ENCODE data around the gene CDC42EP5.
"Not testable (repeated sequence)": the region's sequence is repeated elsewhere in the genome, so short reads cannot be mapped to it uniquely, and the experiment has no call there.

CDC42EP5 gene

DNA sequence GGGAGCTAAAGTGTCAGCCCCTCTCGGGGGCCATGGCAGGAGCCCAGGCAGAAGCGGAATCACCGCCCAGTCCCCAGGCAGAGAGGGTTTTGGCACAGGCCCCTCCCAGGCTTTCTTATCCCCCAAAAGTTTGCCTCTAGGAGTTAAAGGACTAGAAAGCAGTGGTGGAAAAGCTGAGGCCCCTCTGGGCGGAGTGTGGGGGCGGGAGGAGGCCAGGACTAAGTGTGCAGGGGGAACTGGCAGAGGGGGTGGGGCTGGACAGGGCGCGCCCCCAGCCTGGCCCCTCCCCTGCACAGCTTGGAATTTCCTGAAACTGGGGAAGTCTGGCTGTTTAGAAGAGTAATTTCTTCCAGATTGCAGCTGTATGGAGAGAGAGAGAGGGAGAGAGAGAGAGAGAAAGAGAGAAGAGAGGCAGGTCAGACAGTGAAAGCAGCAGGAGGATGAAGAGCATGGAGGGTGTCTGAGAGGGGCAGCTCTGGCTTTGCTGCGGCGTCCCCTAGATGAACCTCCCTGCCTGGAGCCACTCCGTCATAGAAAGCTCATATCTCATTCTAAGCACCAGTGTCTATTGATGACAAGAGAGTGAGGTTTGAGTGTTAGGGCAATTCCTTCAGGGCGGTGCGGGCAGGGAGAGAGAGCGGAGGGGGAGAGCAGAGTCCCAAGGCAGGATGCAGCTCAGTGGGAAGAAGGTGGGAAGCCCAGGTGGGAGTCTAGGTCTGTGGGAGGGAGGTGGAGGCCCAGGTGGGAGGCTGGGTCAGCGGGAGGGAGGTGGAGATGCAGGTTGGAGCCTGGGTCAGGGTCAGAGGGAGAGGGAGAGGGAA, at the start of gene CDC42EP5:
TSS of gene CDC42EP5 (minus strand) at position 226 of the 821 bp plus-strand sequence. CDS start 7,749 bp downstream, outside the sequence.
- in situ Hi-C loops (cut with HindIII; ENCODE audit: low sequenced_read_pairs) = no loop called here

DNA sequence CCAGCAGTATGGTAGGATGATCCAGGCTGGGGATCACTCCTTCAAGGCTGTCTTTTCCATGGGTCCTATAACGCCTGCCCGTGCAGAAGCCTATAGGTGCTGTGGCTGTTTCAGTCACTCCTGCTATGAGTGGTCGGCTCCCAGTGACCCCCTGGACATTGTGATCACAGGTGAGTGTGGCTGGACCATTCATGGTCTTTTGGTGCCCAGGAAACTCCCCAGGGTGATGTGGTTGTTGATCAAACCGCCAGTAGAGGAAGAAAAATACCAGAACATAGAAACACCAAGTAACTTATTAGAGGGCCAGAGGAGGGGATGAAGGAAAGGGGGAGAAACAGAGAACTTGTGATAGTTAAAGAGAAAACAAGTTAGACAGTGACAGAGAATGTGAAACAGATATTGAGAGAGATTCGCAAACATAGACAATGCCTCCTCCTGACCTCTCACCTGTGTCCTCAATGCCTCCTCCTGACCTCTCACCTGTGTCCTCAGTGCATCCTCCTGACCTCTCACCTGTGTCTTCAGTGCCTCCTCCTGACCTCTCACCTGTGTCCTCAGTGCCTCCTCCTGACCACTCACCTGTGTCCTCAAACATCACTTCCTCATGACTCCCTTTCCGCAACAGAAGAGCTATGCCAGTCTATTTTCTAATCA, 48.9 kb upstream of the CDC42EP5 start:
- in situ Hi-C loops (cut with HindIII; ENCODE audit: low sequenced_read_pairs) = no loop called here

GRCh38 chr19:54521022-54521859, 48.1 kb upstream of the CDC42EP5 start:
- in situ Hi-C loops (cut with HindIII; ENCODE audit: low sequenced_read_pairs) = no loop called here

DNA sequence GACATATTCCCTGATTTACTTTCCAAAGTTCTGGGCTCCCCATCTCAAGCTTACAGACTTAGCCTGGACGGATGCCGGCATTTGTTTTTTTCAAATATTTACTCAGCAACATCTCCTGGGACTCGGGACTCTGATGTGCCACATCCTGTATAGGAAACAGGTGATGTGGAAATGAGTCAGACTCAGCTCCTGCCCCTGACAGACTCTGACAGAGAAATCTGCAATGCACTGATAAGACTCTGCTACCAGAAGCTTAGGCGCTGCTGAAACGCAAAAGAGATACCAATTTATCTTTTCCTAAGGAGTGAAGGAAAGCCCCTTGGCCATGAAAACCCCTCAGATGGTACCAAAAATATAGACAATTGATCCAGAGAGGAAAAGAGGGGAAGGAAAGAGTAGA, 45.7 kb upstream of the CDC42EP5 start:
- in situ Hi-C loops (cut with HindIII; ENCODE audit: low sequenced_read_pairs) = no loop called here

- in situ Hi-C loops (cut with HindIII; ENCODE audit: low sequenced_read_pairs) = no loop called here
Measured at GRCh38 chr19:54517483-54517882, 44.4 kb upstream of the CDC42EP5 start.

- in situ Hi-C loops (cut with HindIII; ENCODE audit: low sequenced_read_pairs) = no loop called here
Measured at GRCh38 chr19:54515156-54515555, 42.1 kb upstream of the CDC42EP5 start.

DNA sequence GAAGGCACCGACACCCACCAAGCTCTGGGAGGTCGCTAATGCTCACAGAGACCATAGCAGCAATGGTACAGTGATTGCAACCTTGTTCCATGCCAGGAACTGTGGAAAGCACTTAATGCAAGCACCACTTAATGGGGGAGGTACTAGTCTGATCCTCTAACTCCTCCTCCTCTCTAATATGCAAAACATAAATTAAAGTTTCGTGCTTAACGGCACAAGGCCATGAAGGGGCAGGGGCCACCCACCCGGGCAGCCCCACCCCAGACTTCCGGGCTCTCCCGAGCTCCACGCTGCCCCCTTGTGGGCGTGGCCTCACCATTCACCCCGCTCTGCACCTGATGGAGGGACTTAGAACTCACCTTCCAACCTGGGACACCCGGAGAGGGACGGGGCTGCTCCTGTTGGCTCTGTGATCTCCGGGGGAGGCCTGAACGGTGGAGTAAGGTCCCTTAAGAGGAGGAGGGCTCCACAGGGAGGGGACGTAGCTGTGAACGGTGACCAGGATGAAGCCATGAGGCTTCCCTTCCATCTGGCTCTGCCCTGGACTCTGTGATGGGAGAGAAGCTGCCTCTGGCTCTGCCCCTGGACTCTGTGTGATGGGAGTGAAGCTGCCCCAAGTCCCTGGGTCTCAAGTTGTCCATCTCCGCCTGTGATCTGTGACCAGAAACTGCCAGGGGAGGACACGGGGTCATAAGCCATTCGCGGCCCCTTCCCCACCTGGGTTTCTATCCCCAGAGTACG, 36.3 kb upstream of the CDC42EP5 start:
- in situ Hi-C loops (cut with HindIII; ENCODE audit: low sequenced_read_pairs) = not testable (repeated sequence)

DNA sequence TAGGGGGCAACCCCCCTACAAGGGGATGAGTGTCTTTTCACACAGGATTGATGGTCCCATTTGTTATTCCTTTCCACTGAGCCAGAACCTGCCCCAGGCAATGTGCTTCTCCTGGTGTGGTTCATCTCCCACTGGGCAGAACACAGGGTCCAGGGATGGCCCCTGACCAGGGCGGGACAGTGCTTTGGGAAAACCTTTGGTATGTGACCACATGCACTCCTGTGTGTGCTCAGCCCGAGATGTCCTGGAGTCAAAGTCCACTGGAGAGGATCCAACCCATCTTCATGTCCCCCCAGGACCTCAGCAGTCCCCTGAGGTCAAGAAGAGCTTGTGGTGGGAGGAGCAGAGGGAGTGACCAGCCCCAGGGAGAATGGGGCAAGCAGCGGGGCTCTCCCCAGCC, 35.4 kb upstream of the CDC42EP5 start:
- in situ Hi-C loops (cut with HindIII; ENCODE audit: low sequenced_read_pairs) = not testable (repeated sequence)

GRCh38 chr19:54507824-54508223, 34.7 kb upstream of the CDC42EP5 start:
- in situ Hi-C loops (cut with HindIII; ENCODE audit: low sequenced_read_pairs) = no loop called here

- in situ Hi-C loops (cut with HindIII; ENCODE audit: low sequenced_read_pairs) = not testable (repeated sequence)
Measured at GRCh38 chr19:54507038-54507717, 34.1 kb upstream of the CDC42EP5 start.

GRCh38 chr19:54506079-54506478, 33.0 kb upstream of the CDC42EP5 start:
- in situ Hi-C loops (cut with HindIII; ENCODE audit: low sequenced_read_pairs) = no loop called here

- in situ Hi-C loops (cut with HindIII; ENCODE audit: low sequenced_read_pairs) = not testable (repeated sequence)
Measured at GRCh38 chr19:54505542-54505941, 32.4 kb upstream of the CDC42EP5 start.

GRCh38 chr19:54502518-54503048, 29.5 kb upstream of the CDC42EP5 start, which contains the start of gene LAIR2:
Gene LAIR2 (plus strand): TSS chr19:54502831. CDS start chr19:54502919, 88 bp downstream.
- in situ Hi-C loops (cut with HindIII; ENCODE audit: low sequenced_read_pairs) = no loop called here

GRCh38 chr19:54498451-54498772, 25.3 kb upstream of the CDC42EP5 start:
- in situ Hi-C loops (cut with HindIII; ENCODE audit: low sequenced_read_pairs) = not testable (repeated sequence)

GRCh38 chr19:54497747-54498450, 24.8 kb upstream of the CDC42EP5 start:
- in situ Hi-C loops (cut with HindIII; ENCODE audit: low sequenced_read_pairs) = not testable (repeated sequence)

DNA sequence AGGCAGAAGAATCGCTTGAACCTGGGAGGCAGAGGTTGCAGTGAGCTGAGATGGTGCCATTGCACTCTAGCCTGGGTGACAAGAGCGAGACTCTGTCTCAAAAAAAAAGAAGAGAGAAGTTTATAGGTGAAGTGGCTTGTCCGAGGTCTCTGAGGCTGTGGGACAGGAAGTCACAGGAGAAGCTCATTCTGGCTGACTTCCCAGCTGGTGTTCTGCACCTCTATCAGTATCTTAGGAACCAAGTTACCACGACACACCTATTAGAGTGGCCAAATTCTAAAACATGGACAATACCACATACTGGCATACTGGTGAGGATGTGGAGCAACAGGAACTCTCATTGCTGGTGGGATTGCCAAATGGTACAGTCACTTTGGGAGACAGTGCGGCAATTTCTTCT, 22.2 kb upstream of the CDC42EP5 start:
- in situ Hi-C loops (cut with HindIII; ENCODE audit: low sequenced_read_pairs) = not testable (repeated sequence)

DNA sequence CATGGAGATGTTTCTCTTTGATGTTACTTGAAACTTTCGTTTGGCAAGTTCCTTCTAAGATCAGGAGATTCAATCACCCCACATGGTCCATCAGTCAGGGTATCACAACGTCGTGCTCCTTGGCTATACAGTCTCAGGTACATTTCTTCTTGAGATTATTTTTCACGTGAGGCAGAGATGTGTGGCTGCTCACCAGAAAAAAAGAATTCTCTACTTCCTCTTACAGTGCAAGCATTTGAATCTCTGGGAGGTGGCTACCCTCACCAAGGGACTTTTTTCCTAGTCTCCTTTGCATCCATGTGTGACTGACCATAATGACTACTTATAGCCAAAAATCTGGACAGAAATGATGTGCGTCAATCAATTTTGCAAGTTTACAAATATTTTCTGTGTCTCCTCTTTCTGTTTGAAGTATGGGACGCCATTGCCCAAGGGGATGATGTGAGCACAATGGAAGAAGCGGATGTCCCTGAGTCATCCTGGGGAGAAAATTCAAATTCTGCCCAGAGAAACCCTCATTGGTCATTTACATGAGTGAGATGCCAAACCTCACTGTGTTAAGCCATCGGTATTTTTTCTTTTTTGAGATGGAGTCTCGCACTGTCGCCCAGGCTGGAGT, 21.0 kb upstream of the CDC42EP5 start:
- in situ Hi-C loops (cut with HindIII; ENCODE audit: low sequenced_read_pairs) = no loop called here

DNA sequence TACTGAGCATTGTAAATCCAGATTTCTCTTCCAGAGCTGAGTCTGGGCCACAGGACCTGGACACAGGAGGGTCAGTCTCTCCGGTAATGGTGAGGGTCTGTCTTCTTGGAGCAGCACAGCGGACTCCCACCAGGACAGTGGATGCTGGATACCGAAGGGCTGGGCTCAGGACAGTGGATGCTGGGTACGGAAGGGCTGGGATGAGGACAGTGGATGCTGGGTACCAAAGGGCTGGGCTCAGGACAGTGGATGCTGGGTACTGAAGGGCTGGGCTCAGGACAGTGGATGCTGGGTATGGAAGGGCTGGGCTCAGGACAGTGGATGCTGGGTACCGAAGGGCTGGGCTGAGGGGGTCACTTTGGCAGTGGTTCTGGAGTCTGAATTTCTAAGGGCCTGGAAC, 20.0 kb upstream of the CDC42EP5 start:
- in situ Hi-C loops (cut with HindIII; ENCODE audit: low sequenced_read_pairs) = not testable (repeated sequence)

DNA sequence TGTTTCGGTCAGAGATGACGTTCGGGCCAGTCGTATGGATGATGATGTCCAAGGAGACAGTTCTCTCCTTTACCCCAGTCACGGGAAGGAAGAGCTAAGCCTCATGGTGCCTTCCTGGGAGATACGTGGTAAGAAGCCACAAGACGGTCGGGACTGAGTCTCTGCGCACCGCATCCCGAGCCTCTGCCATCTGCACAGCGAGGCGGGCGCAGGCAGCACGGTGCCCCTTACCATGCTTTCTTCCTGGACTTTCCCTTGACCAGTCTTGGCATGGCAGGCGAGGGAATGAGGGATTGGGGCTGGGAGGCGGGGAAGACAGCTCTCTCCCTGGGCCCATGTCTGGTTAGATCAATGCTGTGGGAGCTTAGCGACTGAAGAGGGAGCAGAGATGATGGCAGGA, 19.5 kb upstream of the CDC42EP5 start:
- in situ Hi-C loops (cut with HindIII; ENCODE audit: low sequenced_read_pairs) = no loop called here
